Gastroesophageal sphincter (tissue), 4 donors: ENCODE data around the gene IQCM. TPM values are rescaled to one million over a fixed set of nuclear protein-coding genes. Genes with fewer than 3 reads are reported as not detected.

Experiments
- ATAC-seq: fragments of 150-250 bp; one replicate; pipeline ENCODE4 v1.9.1; 2016; ENCODE audit warnings: mild to moderate bottlenecking, moderate library complexity
- H3K27ac ChIP-seq, 4 donors: fragments of 200-600 bp; sonication (generic) in 3 of 4; 1 replicate in 3 of 4; 2 replicates in 1 of 4; pipeline ENCODE4 v1.5.1; 2016 to 2019
- H3K27me3 ChIP-seq: fragments of 200-600 bp; sonication (generic); one replicate; pipeline ENCODE4 v1.5.1; 2019
- H3K36me3 ChIP-seq, 2 donors: fragments of 200-600 bp; sonication (generic); one replicate each; pipeline ENCODE4 v1.5.1; 2019; ENCODE audit warnings: control low read depth in 1 of 2
- H3K4me1 ChIP-seq, 3 donors: fragments of 200-600 bp; sonication (generic); 1 replicate in 2 of 3; 2 replicates in 1 of 3; pipeline ENCODE4 v1.5.1; 2016 to 2019; ENCODE audit warnings: control low read depth in 2 of 3
- H3K4me3 ChIP-seq, 2 donors: fragments of 200-600 bp; sonication (generic); one replicate each; pipeline ENCODE4 v1.5.1; 2019; ENCODE audit warnings: mild to moderate bottlenecking in 1 of 2, moderate library complexity in 1 of 2
- H3K9me3 ChIP-seq, 3 donors: fragments of 200-600 bp; sonication (generic); one replicate each; pipeline ENCODE4 v1.5.1; 2017 to 2019; ENCODE audit warnings: control low read depth in 2 of 3
- CTCF ChIP-seq, 4 experiments: fragments of 200-600 bp in 2 of 4; fragments of 450-650 bp in 2 of 4; sonication (generic) in 1 of 4; IDR thresholded peaks; one replicate each; pipeline ENCODE4 v1.5.1; 2017 to 2019; ENCODE audit warnings: antibody characterized with exemption in 4 of 4, mild to moderate bottlenecking in 2 of 4, moderate library complexity in 2 of 4
- EP300 ChIP-seq: sonication (generic); formaldehyde crosslinking; IDR thresholded peaks from one replicate; pipeline ENCODE4 v1.6.1; 2017; ENCODE audit warnings: antibody characterized with exemption, mild to moderate bottlenecking
- POLR2A ChIP-seq, 2 donors: fragments of 450-650 bp; IDR thresholded peaks; one replicate each; pipeline ENCODE4 v1.6.1; 2017; ENCODE audit warnings: antibody characterized with exemption in 2 of 2, mild to moderate bottlenecking in 2 of 2, moderate library complexity in 1 of 2
- POLR2AphosphoS5 ChIP-seq: sonication (generic); formaldehyde crosslinking; IDR thresholded peaks from one replicate; pipeline ENCODE4 v1.6.1; 2017; ENCODE audit warnings: antibody characterized with exemption
- WGBS, 2 donors: methylation state at CpG; one replicate each; pipeline ENCODE4 v1.1.5; 2018; ENCODE audit warnings: low coverage in 1 of 2; 5-methylcytosine and 5-hydroxymethylcytosine counted together
- total RNA-seq, 4 donors: library from RNA; depleted of rRNA; stranded (reverse); fragments of >200 nt; gene quantifications; one replicate each; pipeline ENCODE4 v1.1.0, GENCODE V29; 2016

Gene IQCM
- total RNA-seq, 4 donors from 2014 or later, result not detected

GRCh38 chr4:149584722-149585121 is 230.9 kb downstream of the IQCM start:
- no peak for ATAC-seq
- no peaks in the 10 kb centered on the region for H3K4me1 ChIP-seq
- H3K4me3 ChIP-seq, result no peak overlapping the region
- no peaks in the 10 kb centered on the region for H3K27me3 ChIP-seq
- 60 to 83% methylated on average over 1 of the region's 1 CpG for WGBS, 2 donors
- H3K36me3 ChIP-seq, result no peaks in the 10 kb centered on the region
- no peak overlapping the region for H3K27ac ChIP-seq
- no peak for TF ChIP-seq CTCF (IDR thresholded peaks at IDR 0.05)
- TF ChIP-seq EP300, result no peak
- H3K9me3 ChIP-seq, result peaks cover 0 to 15% (median 0%) of the 10 kb centered on the region in 3 donors

- TF ChIP-seq EP300 (no peak), CTCF (IDR thresholded peaks at IDR 0.05) (no peak), POLR2AphosphoS5 (no peak), POLR2A (IDR thresholded peaks at IDR 0.05) (no peak)
- no peak overlapping the region for H3K27ac ChIP-seq
- H3K4me1 ChIP-seq, result no peaks in the 10 kb centered on the region
- H3K27me3 ChIP-seq, result no peaks in the 10 kb centered on the region
- ATAC-seq, result no peak
- no peak overlapping the region for H3K4me3 ChIP-seq
- no peaks in the 10 kb centered on the region for H3K9me3 ChIP-seq
- 68 to 76% methylated on average over 4 of the region's 4 CpGs for WGBS, 2 donors
- no peaks in the 10 kb centered on the region for H3K36me3 ChIP-seq
Measured at GRCh38 chr4:149574971-149575370, 240.7 kb downstream of the IQCM start.

- no peak overlapping the region for H3K4me3 ChIP-seq
- no peak for TF ChIP-seq CTCF (IDR thresholded peaks at IDR 0.05)
- no peak for TF ChIP-seq EP300
- no peak for TF ChIP-seq POLR2AphosphoS5
- no peak for TF ChIP-seq POLR2A (IDR thresholded peaks at IDR 0.05)
- H3K27ac ChIP-seq, result no peak overlapping the region
- ATAC-seq, result no peak
- no peaks in the 10 kb centered on the region for H3K27me3 ChIP-seq
- 75 to 76% methylated on average over 1 of the region's 1 CpG for WGBS, 2 donors
- no peaks in the 10 kb centered on the region for H3K9me3 ChIP-seq
- no peaks in the 10 kb centered on the region for H3K36me3 ChIP-seq
- no peaks in the 10 kb centered on the region for H3K4me1 ChIP-seq
Measured at GRCh38 chr4:149572716-149573115, 242.9 kb downstream of the IQCM start.

GRCh38 chr4:149555799-149556198 is 259.8 kb downstream of the IQCM start:
- H3K27ac ChIP-seq, result no peak overlapping the region
- no peaks in the 10 kb centered on the region for H3K27me3 ChIP-seq
- no peak for TF ChIP-seq EP300
- no peak for TF ChIP-seq POLR2A (IDR thresholded peaks at IDR 0.05)
- TF ChIP-seq POLR2AphosphoS5, result no peak
- TF ChIP-seq CTCF (IDR thresholded peaks at IDR 0.05), result no peak
- no peak for ATAC-seq
- H3K9me3 ChIP-seq, result no peaks in the 10 kb centered on the region
- 73 to 100% methylated on average over 1 of the region's 1 CpG for WGBS, 2 donors
- no peaks in the 10 kb centered on the region for H3K36me3 ChIP-seq
- H3K4me3 ChIP-seq, result no peak overlapping the region
- no peaks in the 10 kb centered on the region for H3K4me1 ChIP-seq

- WGBS, 2 donors, result 35 to 50% methylated on average over 1 of the region's 1 CpG
- Histone ChIP-seq H3K36me3 (no peaks in the 10 kb centered on the region), H3K9me3 (no peaks in the 10 kb centered on the region), H3K4me1 (no peaks in the 10 kb centered on the region), H3K27ac (no peak overlapping the region), H3K4me3 (no peak overlapping the region), H3K27me3 (no peaks in the 10 kb centered on the region)
- TF ChIP-seq CTCF (IDR thresholded peaks at IDR 0.05) (no peak), EP300 (no peak), POLR2A (IDR thresholded peaks at IDR 0.05) (no peak), POLR2AphosphoS5 (no peak)
- no peak for ATAC-seq
Measured at GRCh38 chr4:149555146-149555545, 260.5 kb downstream of the IQCM start.
